LNCaP clone FGC (cell line): ENCODE data around the gene NOA1.

Source experiments
- DNase-seq: peaks from one replicate; pipeline ENCODE4 v3.0.0-alpha.2; 2011; ENCODE audit warnings: low read depth
- H3K4me3 ChIP-seq: 2 replicates; pipeline ENCODE4 v1.5.1; 2011; ENCODE audit warnings: mild to moderate bottlenecking, low read depth, low read length, control low read depth
- TF ChIP-seq, protein P1 (sequence below): IDR thresholded peaks from 2 replicates; pipeline ENCODE4 v1.5.1; 2012; ENCODE audit warnings: mild to moderate bottlenecking; ENCODE audit not compliant: control insufficient read depth, insufficient read depth; ENCODE audit errors: extremely low read depth

The NOA1 gene

DNA sequence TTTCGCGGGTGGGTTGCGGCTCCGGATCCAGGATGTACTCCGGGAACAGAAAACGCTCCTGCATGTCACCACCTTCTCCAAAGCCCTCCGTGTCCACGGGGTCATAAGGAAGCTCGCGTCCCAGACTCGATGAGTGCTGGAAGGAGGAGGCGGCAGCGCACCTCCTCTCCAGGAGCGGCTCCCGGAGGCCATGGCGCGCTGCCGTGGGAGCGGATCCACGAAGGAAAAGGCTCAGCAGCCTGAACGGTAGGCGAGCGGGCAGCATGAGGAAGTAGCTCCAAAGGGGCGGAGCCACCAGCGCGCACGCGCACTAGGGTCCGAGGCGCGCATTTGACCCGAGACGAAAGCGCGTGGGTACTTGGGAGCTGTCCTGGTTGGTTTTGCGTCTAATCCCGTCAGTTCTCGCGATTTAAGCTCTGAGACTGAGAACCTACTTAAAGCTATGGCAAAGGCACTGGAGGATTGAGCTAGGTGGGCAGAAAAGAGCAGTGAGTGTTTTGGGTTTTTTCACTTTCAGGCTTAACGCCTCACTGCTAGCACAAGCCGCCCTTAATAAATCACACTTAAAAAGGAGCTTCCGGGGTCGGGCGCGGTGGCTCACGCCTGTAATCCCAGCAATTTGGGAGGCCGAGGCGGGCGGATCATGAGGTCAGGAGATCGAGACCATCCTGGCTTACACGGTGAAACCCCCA lies at the start of gene NOA1:
TSS of gene NOA1 (minus strand) at position 286 of the 692 bp plus-strand sequence. CDS start at position 265, 21 bp downstream.
- H3K4me3 ChIP-seq, result peak within 1 kb of the TSS; percentile 100
- TF ChIP-seq, protein P1, sequence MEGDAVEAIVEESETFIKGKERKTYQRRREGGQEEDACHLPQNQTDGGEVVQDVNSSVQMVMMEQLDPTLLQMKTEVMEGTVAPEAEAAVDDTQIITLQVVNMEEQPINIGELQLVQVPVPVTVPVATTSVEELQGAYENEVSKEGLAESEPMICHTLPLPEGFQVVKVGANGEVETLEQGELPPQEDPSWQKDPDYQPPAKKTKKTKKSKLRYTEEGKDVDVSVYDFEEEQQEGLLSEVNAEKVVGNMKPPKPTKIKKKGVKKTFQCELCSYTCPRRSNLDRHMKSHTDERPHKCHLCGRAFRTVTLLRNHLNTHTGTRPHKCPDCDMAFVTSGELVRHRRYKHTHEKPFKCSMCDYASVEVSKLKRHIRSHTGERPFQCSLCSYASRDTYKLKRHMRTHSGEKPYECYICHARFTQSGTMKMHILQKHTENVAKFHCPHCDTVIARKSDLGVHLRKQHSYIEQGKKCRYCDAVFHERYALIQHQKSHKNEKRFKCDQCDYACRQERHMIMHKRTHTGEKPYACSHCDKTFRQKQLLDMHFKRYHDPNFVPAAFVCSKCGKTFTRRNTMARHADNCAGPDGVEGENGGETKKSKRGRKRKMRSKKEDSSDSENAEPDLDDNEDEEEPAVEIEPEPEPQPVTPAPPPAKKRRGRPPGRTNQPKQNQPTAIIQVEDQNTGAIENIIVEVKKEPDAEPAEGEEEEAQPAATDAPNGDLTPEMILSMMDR, result no peak
- DNase-seq, result peak; percentile 98

DNA sequence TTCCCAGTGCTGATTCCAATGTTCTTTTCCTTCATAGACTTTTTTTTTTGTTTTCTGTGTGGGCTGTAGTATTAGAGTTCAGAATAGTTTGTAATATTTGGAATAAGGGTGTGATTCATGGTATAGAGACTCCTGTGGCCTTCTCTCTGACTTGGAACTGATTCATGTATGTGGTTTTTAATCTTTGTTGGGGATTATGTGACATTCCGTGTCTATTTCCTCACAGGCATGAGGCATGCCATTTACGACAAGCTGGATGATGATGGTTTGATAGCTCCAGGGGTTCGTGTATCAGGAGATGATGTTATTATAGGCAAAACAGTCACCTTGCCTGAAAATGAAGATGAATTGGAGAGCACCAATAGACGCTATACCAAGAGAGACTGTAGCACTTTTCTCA lies 45.7 kb upstream of the NOA1 start:
- no peak for DNase-seq
- TF ChIP-seq, protein P1, result no peak
- no peak overlapping the region for H3K4me3 ChIP-seq

DNA sequence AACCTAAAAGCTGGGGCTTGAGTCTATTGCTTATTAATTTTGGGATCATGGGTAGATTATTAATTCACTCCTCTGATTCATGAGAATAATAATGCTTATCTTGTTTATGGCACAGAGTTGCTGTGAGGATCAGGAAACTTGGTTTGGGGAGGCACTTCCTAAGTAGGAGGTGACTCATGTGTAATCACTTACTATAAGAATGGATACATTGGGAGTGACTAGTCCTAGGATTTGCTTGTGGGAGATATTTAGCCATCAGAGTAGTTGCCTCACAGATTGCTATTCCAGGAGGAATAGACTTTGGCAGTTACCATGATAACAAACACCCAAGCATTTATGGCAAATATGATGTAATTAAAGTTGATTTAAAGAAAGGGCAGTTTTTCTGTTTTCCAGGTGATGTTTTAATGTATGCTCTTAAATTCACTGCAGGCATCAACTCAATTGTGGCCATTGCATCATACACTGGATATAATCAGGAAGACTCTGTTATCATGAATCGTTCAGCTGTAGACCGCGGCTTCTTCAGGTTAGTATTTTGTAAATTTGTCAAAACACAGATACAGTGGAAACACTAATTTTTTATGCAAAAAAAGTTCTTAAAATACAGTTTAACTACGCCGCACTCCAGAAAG lies 43.2 kb upstream of the NOA1 start:
- no peak for DNase-seq
- H3K4me3 ChIP-seq, result no peak overlapping the region
- TF ChIP-seq, protein P1, result no peak

DNA sequence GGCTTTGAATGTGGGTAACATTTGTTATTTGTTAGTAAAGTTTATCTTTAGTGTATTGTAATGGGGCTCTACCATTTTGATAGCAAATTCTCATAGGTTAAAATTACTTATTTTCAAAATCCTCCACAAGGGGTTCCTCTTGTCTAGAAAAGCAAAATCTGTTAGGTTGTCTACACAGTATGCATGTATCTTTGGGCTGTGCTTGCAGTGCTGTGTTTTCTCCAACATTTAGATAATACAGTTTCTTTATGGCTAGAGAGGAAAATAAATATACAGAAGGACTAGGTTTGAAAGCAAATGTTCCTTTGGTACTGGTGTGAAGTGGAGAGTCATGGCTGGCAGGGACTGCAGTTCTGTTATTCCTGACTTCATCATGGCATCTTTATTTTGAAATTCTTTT lies 41.6 kb upstream of the NOA1 start:
- TF ChIP-seq, protein P1, result no peak
- DNase-seq, result no peak
- H3K4me3 ChIP-seq, result no peak overlapping the region

DNA sequence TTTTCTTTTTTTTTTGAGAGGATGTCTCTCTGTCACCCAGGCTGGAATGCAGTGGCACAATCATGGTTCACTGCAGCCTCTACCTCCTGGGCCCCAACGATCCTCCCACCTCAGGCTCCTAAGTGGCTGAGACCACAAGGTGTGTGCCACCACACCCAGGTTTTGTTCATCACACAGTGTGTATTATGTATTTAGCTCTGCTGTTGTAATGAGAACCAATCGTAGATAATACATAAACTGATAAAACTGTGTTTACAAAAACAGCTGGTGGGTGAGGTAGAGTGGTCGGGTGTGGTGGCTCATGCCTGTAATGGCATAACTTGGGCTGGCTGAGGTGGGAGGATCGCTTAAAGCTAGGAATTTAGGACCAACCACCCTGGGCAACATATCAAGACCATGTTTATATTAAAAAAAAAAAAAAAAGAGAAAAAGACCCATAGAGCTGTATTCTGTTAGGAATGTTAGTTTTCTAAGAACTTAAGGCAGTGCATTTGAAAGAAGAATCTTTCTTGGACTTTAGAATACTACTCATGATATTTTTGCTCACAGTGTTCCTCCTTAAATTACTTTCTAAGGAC lies 36.2 kb upstream of the NOA1 start:
- H3K4me3 ChIP-seq, result no peak overlapping the region
- no peak for DNase-seq
- TF ChIP-seq, protein P1, result no peak

DNA sequence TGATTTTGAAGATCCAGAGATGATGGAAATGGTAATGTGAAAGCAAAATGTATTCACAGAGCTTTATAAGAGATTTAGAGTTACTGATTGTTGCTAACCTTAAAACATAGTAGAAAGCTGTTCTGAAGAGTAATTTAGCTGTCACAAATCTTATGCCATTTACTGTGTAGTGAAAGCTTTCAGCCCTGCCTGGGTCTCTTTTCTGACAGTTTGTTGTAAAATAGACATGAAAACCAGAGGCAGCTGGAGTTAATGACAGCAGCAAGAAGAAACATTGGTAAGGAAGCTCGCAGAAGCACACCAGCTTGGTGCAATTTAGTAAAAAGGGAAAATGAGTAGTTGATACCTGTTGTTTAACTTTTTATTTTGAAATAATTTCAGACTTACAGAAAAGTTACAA lies 22.3 kb upstream of the NOA1 start:
- TF ChIP-seq, protein P1, result no peak
- DNase-seq, result no peak
- no peak overlapping the region for H3K4me3 ChIP-seq

DNA sequence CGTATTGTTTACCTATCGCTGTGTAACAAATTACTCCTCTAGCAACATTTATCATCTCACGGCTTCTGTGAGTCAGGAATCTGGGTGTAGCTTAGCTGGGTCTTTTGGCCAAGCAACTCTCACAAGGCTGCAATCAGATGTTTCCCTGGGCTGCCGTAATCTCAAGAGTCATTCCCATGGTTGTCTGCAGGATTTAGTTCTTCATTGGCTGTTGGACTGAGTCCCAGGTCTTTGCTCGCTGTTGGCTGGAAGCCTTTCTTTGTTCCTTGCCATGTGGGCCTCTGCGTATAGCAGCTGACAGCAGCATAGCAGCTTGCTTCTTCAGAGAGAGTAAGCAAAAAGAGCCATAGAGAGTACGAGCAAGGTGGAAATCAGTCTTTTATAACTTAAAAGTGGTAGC lies 18.1 kb upstream of the NOA1 start:
- TF ChIP-seq, protein P1, result no peak
- no peak overlapping the region for H3K4me3 ChIP-seq
- peak; percentile 81 for DNase-seq
